ENCODE results near the gene ATP11C.

DNA sequence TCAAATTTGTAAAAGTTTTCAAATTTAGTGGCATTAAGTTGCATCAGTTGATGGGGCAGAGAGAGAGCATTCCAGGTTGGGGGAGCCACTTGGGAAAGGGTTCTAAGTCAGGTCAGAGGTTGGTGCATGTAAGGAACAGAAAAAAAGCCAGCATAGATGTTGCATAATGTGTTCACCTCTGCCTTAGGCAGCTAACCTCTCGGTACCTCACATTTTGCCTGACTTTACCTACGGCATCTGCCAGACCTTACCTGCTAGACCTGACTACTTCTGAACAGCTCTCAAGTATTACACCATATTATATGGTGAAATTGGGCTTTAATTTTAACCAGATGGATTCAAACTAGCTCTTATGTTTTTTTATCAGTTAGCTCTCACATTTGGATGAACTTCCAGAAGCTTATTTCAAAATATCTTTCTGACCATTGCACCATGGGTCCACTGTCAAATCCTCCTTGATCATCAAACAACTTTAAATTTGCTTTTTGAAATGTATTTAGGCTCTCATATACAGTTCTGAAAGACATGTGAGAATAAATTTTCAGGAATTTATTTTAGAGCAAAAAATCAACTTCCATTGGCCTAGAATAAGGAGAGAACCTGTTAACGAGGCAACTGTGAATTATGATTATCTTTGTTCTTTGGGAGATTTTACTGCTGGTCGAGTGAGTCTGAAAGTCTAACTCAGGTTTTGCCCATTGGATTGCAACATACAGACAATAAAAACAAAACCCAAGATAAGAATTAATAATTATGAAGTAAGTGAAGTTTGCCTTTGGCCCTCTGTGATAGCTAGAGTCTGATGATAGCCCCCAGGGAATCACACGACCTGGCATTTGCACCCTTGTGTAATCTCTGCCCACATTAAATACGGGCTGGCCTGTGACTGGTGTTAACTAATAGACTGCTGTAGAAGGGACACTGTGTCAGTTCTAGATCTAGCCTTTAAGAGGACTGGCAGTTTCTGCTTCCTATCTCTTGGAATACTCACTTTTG is 40.1 kb upstream of the ATP11C start:
- TF ChIP-seq EZH2 (IDR thresholded peaks at IDR 0.05; ENCODE audit: borderline replicate concordance) (no peak), CTCF (IDR thresholded peaks at IDR 0.05; ENCODE audit: poor library complexity) (no peak)

Measured in hepatocyte (in vitro differentiated cells).